ENCODE measurements around the gene NSMCE4A.
"Not testable (repeated sequence)": the region's sequence is repeated elsewhere in the genome, so short reads cannot be mapped to it uniquely, and the experiment has no call there.

NSMCE4A gene

DNA sequence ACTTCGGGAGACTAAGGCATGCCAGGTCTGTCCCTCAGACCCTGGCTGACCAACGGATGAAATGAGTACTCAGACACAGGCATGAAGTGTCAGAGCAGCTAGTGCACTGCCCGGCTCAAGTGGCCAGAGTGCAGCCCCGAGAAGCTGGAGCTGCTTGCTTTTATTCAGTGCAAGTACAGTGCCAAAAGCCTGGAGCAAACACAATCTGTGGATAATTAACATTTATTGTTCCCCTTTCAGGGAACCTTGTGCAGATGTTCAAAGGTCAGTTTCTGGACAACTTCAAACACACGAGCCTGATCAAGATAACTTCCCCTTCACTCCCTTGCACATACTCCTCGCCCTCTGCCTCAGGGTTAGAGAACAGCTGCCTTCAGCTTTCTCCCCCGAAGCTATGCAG, 39.3 kb downstream of the NSMCE4A start:
- no peak for DNase-seq (ENCODE audit: low read depth, low spot score)

DNA sequence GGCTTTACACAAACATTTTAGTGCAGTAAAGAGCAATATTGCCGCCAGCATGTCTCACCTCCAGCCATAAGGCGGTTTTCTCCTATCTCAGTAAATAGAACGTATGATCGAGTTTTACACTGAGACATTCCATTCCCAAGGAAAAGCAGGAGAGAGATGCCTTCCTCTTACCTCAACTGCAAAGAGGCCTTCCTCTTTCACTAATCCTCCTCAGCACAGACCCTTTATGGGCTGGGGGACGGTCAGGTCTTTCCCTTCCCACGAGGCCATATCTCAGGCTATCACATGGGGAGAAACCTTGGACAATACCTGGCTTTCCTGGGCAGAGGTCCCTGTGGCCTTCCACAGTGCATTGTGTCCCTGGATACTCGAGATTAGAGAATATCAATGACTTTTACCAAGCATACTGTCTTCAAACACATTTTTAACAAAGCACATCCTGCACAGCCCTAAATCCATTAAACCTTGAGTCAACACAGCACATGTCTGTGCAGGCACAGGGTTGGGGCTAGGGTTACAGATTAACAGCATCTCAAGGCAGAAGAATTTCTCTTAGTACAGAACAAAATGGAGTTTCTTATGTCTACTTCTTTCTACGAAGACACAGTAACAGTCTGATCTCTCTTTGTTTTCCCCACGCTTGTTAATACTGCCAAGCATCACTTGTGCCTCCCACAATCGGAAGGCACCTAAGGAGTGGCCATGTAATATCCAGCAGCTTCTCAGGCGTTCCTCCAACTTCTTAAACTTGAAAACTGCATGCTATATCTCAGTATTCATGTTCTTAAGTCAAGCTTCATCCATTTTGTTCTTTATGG, 44.5 kb downstream of the NSMCE4A start:
- DNase-seq (ENCODE audit: low read depth, low spot score) = not testable (repeated sequence)

DNA sequence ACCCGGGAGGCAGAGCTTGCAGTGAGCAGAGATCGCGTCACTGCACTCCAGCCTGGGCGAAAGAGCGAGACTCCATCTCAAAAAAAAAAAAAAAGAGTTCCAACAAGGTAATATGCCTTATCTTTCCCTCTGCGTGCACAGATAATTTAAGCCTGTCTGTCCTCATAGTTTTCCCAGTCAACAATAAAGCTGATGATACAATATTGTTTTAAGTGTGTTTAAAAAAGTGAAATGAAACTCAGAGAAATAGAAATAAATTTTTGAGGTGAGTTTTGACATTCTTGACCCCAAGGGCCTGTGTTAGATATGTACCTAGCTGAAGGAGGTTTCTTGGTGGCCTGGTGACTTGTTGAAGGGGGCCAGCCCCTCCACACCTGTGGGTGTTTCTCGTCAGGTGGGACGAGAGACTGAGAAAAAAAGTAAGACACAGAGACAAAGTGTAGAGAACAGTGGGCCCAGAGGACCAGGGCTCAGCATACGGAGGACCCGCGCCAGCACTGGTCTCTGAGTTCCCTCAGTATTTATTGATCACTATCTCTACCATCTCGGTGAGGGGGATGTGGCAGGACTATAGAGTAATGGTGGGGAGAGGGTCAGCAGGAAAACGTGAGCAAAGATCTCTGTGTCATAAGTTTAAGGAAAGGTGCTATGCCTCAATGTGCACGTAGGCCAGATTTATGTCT, 45.3 kb downstream of the NSMCE4A start:
- DNase-seq (ENCODE audit: low read depth, low spot score) = not testable (repeated sequence)

- no peak for DNase-seq (ENCODE audit: low read depth, low spot score)
Measured at GRCh38 chr10:121928528-121928884, 46.5 kb downstream of the NSMCE4A start.

DNA sequence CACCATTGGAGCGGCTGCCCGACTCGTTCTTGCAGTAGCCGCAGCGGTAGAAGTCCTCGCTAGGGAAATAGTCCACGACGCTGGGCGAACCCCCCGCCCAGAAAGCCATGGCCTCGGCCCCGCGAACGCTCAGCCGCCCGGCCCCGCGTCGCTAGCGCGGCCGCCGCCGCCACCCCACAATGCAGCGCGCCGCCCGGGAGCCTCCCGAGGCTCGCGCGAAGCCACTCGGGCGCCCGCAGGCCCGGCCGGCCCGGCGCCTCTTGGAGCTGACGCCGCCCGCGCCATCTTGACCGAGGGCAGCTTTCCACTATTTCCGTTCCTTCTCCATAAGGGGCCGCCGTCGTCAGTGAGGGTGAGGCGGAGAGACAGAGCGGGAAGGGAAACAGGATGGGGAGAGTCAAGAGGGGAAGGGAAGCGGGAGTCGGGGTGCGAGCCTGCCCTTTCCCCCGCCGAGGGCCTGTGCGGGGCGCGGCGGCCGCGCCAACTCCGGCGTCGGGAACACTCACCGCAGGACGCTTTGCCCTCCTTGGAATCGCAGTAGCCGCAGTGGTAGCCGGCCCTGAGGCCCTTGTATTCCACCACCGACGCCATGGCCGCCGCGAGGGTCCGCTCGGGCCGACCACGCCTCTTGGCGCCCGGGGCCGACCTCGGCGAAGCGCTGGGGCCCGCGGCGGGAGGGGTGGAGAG, 47.0 kb downstream of the NSMCE4A start, which contains the start of gene ATE1:
Gene ATE1 (minus strand): TSS at position 191 of the 687 bp plus-strand sequence. CDS start 82 bp downstream, at position 109.
- DNase-seq (ENCODE audit: low read depth, low spot score) = peak; percentile 75

GRCh38 chr10:121927318-121927840, 47.6 kb downstream of the NSMCE4A start:
- no peak for DNase-seq (ENCODE audit: low read depth, low spot score)

- DNase-seq (ENCODE audit: low read depth, low spot score) = no peak
Measured at GRCh38 chr10:121926671-121927317, 48.2 kb downstream of the NSMCE4A start.

DNA sequence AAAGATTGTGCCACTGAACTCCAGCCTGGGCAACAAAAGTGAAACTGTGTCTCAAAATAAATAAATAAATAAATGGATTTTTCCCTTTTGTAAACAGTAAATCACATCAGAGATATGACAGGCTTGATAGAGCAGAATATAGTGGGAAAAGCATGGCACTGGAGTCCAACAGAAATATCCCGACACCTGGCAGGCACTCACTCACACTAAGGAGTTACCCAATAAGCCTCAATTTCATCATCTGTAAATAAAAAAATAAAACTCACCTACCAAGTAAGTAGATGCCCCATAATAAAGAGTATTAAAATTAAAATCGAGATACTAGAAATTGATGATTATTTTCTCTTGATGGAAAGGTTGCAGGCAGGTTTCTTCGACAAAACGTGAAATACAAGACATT, 48.9 kb downstream of the NSMCE4A start:
- no peak for DNase-seq (ENCODE audit: low read depth, low spot score)

GRCh38 chr10:121921238-121921931, 53.6 kb downstream of the NSMCE4A start:
- DNase-seq (ENCODE audit: low read depth, low spot score) = no peak

DNA sequence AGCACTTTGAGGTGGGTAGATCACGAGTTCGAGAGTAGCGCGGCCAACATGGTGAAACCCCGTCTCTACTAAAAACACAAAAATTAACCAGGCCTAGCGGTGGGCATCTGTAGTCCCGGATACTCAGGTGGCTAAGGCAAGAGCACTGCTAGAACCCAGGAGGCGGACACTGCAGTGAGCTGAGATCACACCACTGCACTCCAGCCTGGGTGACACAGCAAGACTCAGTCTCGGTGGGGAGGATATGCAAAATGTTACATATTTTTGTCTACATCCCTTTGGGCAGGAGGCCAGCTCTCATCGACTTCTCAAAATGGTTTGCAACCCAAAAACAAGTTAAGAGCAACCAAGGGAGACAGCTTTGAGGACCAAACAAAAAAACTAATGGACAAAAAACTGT, 55.4 kb downstream of the NSMCE4A start:
- DNase-seq (ENCODE audit: low read depth, low spot score) = no peak

- not testable (repeated sequence) for DNase-seq (ENCODE audit: low read depth, low spot score)
Measured at GRCh38 chr10:121918800-121919199, 56.2 kb downstream of the NSMCE4A start.

DNA sequence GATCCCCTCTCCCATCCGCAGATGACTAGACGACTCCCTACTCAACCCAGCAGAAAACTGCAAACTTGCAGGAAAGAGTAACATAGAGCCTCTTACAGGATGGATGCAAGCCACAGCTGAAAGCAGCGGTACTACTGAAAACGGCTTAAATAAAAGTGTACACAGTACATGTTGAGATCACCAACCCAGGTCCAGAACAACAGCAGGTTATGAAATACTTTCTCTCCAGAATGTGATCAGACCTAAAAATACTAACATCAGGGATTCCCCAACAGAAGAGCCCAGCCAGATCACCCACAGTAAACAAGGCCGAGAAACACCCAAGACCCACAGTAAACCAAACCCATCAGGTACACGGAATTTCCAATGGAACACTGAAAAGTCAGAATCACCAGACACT, 60.4 kb downstream of the NSMCE4A start:
- DNase-seq (ENCODE audit: low read depth, low spot score) = no peak

GRCh38 chr10:121911421-121911697, 63.7 kb downstream of the NSMCE4A start:
- DNase-seq (ENCODE audit: low read depth, low spot score) = no peak

DNA sequence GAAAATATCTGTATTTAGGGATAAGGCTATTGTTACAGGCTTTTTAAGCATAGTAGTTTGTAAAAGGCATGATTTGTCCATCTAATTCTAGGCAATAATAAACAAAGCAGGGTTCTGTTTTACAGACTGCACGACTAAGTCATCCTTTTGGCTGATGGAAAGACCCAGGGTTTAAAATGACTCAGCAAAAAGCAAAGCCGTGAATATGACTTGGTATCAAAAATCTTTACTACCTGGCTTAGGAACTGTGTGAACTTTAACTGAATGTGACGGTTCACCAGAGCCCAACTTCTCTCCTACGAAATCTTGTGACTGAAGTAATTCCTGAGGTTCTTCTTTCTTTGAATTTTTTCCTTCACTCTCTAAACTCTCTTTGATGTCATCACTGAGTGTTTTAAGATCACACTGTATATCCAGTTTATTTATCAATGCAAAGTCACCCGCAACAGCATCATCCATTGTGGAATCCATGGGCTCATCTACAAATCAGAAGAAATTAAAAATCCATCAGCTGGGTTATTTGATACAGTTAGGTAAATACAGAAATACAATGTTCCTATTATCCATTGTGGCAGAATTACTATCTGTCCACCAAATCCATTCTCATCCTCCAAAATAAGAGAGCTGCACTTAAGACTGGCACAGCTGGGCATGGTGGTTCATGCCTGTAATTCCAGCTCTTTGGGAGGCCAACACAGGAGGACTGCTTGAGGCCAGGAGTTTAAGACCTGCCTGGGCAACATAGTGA, 64.2 kb downstream of the NSMCE4A start:
- DNase-seq (ENCODE audit: low read depth, low spot score) = no peak
